ENCODE data around the gene STK4.

STK4 gene

GRCh38 chr20:45051204-45052060, 85.1 kb downstream of the STK4 start:
- no peak for TF ChIP-seq CTCF (IDR thresholded peaks at IDR 0.05; ENCODE audit: low read depth, low read length)
- TF ChIP-seq MYC (IDR thresholded peaks at IDR 0.05; ENCODE audit: low read depth, low read length), result no peak
- no peak for TF ChIP-seq MAX (IDR thresholded peaks at IDR 0.05; ENCODE audit: low read depth, low read length)
- no peak for TF ChIP-seq POLR2A (IDR thresholded peaks at IDR 0.05; ENCODE audit: extremely low read depth, insufficient read length)
- no peak overlapping the region for H3K4me3 ChIP-seq (ENCODE audit: low read depth, low read length)
- DNase-seq (ENCODE audit: low read depth), result peak; percentile 42

DNA sequence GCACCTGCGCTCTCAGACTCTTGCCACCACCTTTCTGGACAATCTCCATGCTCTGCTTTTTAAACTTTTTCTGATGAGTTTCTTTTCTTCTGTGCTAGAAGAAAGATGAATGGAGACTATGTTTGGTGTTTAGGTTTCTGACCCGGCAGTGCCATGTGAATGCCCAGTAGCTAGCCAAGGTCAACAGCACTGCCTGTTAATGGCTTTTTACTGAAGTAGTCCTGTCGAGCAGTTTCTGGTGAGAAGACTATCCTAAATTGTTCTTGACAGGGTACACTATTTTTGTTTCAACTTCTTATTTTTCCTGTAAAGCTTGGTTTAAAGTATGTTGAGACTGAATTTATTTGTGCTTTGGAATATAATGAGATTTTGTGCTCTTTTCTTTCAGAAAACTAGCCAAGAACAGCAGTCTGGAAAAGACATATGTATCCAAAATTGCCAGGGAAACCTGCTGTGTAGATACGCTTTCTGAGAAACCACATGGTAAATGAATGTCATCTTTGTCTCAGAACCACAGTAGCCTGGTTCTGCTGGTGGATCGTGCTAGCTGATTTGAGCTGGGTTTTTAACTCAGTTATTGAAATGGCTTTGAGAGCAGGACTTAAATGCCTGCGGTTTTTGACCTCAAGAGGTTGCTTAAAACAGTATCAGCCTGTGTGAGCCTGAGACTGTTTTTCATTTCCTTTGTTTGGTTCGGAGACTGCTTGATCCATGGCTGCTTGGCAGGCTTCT, 86.6 kb downstream of the STK4 start:
- DNase-seq (ENCODE audit: low read depth), result peak; percentile 64
- TF ChIP-seq CTCF (IDR thresholded peaks at IDR 0.05; ENCODE audit: low read depth, low read length), result no peak
- no peak for TF ChIP-seq MAX (IDR thresholded peaks at IDR 0.05; ENCODE audit: low read depth, low read length)
- no peak for TF ChIP-seq POLR2A (IDR thresholded peaks at IDR 0.05; ENCODE audit: extremely low read depth, insufficient read length)
- no peak for TF ChIP-seq MYC (IDR thresholded peaks at IDR 0.05; ENCODE audit: low read depth, low read length)
- no peak overlapping the region for H3K4me3 ChIP-seq (ENCODE audit: low read depth, low read length)

DNA sequence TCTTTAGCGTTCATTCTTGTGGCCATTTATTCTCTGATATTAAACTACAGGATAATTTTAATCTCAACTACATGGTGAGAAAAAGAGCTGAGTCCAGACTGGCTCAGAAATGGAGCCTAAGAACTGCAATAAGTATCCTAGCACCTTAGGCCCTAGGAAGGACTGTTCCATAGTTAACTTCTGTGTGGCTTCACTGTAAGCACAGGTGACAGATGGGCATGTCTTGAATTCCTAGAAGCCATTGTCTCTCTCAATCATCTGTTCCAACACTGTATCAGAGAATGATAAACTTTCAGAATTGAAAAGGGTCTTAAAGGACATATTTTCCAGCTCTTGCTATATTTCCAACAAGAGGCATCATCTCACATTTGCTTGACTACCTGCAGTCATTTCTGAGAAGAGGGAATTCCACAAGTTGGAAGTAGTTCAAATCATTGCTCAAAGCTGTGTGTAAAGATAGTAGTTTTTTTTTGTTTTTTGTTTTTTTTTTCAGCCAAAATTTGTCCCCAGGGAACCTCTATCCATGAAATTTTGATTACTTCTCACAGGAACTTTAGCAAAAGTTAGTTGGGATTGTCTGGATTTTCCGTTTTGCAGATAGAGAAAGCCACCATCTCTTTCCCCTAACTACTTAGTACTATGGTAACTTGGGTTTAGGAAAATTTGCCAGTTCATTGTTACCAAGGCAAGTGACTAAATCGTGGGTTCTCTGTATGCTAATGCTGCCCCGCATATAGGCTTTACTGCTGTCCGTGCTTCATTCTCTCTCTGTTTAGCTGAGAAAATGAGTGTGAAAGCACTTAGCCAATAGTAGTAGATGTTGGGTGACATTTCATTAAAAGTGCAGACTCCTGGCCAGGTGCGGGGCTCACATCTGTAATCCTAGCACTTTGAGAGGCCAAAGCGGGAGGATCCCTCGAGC, 87.4 kb downstream of the STK4 start:
- DNase-seq (ENCODE audit: low read depth), result no peak
- TF ChIP-seq CTCF (IDR thresholded peaks at IDR 0.05; ENCODE audit: low read depth, low read length) (no peak), MAX (IDR thresholded peaks at IDR 0.05; ENCODE audit: low read depth, low read length) (no peak), POLR2A (IDR thresholded peaks at IDR 0.05; ENCODE audit: extremely low read depth, insufficient read length) (no peak), MYC (IDR thresholded peaks at IDR 0.05; ENCODE audit: low read depth, low read length) (no peak)
- H3K4me3 ChIP-seq (ENCODE audit: low read depth, low read length), result no peak overlapping the region

DNA sequence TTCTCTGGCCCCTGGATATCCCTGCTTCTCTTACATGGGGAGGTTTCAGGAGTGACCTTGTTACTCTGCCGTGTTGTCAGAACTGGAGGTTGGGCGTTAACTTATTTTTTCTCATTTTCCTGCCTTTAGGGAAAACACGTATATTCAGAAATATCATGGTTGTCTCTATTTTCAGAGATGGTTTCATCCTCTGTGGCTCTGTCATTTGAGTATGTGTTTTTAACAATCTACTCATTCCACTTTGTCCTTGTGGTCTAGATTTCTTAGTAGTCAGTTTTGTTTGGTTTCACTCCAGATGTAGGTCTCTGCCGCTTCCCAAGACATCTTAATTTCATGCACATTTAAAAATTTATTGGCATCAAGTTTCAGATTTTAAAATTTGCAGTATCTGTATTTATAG, 88.7 kb downstream of the STK4 start:
- H3K4me3 ChIP-seq (ENCODE audit: low read depth, low read length), result no peak overlapping the region
- DNase-seq (ENCODE audit: low read depth), result no peak
- no peak for TF ChIP-seq MAX (IDR thresholded peaks at IDR 0.05; ENCODE audit: low read depth, low read length)
- no peak for TF ChIP-seq CTCF (IDR thresholded peaks at IDR 0.05; ENCODE audit: low read depth, low read length)
- TF ChIP-seq POLR2A (IDR thresholded peaks at IDR 0.05; ENCODE audit: extremely low read depth, insufficient read length), result no peak
- no peak for TF ChIP-seq MYC (IDR thresholded peaks at IDR 0.05; ENCODE audit: low read depth, low read length)

DNA sequence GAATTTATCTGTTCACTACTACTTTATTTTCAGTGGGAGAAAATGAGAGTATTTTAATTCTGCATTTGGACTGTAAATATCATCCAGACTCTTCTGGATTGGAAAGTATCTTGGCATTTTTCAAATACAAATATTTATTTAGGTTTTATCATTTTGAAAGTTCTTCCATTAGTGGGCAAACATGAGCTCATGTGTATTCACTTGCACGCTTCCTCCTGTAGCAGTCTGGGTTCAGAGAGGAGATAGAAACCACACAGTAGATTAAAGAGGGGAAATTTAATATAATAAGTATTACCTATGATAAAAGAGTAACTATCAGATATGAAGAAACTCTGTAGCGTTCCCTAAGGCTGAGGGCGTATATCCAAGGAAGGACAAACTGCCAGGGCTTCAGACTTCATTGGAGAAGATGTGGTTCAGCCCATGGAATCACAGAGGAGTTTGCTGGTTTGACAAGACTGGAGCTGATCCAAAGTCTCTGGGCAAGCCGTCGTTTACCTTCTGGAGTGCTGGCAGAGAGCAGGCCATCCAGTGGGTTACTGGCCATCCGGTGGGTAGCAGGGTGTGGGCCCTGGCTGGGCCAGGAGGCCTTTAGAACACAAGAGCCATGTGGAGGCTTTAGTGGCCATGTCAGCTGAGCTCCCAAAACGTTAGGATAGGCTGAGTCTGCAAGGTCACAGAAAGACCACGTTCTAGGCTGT, 90.3 kb downstream of the STK4 start:
- TF ChIP-seq MAX (IDR thresholded peaks at IDR 0.05; ENCODE audit: low read depth, low read length) (no peak), POLR2A (IDR thresholded peaks at IDR 0.05; ENCODE audit: extremely low read depth, insufficient read length) (no peak), MYC (IDR thresholded peaks at IDR 0.05; ENCODE audit: low read depth, low read length) (no peak), CTCF (IDR thresholded peaks at IDR 0.05; ENCODE audit: low read depth, low read length) (no peak)
- H3K4me3 ChIP-seq (ENCODE audit: low read depth, low read length), result no peak overlapping the region
- no peak for DNase-seq (ENCODE audit: low read depth)

Data from NB4 (cell line).